Stimulated activated CD8-positive, alpha-beta memory T cell treated with anti-CD3 and anti-CD28 coated beads, Interleukin-15, amount 100 ng/mL, for 24 hours (primary cell): ENCODE data around the gene TMEM106A.
"Not testable (repeated sequence)": the region's sequence is repeated elsewhere in the genome, so short reads cannot be mapped to it uniquely, and the experiment has no call there.

Experiments used
- DNase-seq: peaks from one replicate; pipeline ENCODE4 v3.0.0-alpha.2; 2020; ENCODE audit warnings: low read depth

Gene TMEM106A

DNA sequence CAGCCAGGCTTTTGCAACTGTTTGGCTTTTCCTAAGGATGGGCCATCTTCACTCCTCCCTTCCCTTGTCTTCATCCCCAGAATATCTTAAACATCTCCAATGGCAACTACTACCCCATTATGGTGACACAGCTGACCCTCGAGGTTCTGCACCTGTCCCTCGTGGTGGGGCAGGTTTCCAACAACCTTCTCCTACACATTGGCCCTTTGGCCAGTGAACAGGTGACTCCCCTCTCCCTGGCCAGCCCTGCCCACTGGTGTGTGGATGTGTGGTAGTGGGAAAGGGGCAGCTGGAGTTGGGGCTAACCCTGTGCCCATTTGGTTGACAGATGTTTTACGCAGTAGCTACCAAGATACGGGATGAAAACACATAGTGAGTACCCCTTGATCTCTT lies 4.7 kb downstream of the TMEM106A start:
- DNase-seq: no peak

DNA sequence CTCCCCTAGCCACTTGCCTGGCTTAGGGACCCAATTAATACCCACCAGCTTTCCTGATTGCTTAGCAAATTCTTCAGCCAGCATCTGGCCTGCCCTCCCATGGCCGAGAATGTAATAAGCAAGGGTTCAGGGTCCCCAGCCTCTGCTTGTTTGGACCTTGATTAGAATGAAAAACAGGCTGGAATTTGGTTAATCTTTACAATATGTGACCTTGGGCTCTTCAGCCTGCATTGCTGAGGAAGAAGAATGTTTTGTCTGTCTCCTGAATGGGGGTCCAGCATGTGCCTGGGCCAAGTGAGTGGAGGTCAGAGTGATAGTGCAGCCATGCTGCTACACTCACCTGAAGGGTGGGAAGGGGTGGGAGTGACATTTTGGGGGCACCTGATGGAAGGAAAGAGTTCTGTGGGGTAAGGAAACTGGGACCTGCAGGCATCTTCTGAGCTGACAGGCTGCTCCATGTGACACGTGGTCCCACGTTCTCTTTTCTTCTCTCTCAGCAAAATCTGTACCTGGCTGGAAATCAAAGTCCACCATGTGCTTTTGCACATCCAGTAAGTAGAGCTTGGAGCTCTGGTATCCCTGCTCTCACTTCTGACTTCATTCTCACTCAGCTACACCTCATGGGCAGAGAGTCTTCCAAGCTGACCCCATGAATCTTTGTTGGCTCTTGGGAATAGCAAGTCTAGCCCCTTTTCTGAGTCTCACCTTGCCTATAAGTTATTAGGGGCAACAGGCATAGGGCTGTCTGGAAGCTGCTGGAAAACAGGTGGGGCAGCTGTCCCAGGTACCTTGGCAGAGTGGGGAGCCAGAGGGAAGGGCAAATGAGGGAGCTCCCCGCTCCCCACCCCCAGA lies 5.3 kb downstream of the TMEM106A start:
- DNase-seq: no peak

DNA sequence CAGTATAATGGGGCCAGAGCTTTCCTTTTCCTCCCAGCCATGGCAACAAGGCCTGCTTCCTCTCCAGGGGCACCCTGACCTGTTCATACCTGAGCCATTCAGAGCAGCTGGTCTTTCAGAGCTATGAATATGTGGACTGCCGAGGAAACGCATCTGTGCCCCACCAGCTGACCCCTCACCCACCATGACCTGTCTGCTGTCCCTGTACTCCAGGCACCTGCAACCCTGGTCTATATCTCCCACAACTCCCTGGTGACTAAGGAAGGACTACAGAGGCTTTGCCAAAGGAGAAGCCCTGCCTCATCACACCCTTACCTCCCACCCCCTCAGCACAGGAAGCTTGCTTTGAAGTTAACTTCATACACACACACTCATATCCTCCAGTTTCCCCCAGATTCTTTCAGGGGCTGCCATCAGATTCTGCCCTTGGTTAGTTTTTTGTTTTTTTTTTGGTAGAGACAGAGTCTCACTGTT lies 6.0 kb downstream of the TMEM106A start:
- DNase-seq: no peak

DNA sequence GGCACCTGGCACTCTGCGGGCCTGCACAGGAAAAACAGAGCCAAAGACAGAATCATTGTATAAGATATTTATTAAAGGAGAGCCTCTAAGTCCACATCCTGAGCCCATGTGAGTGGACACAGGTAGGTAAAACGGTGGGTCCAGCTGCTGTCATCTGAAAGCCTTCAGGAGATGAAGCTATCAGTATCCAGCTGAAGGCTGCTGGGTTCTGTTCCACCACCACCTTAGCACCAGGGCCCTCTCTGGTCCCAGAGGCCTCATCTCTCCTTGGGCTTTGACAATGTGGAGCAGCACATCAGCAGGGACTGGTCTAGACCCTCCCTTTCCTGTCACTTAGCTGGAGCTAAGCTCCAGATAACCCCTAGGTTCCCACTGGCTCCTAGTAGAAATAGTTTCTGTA lies 7.3 kb downstream of the TMEM106A start:
- DNase-seq: no peak

DNA sequence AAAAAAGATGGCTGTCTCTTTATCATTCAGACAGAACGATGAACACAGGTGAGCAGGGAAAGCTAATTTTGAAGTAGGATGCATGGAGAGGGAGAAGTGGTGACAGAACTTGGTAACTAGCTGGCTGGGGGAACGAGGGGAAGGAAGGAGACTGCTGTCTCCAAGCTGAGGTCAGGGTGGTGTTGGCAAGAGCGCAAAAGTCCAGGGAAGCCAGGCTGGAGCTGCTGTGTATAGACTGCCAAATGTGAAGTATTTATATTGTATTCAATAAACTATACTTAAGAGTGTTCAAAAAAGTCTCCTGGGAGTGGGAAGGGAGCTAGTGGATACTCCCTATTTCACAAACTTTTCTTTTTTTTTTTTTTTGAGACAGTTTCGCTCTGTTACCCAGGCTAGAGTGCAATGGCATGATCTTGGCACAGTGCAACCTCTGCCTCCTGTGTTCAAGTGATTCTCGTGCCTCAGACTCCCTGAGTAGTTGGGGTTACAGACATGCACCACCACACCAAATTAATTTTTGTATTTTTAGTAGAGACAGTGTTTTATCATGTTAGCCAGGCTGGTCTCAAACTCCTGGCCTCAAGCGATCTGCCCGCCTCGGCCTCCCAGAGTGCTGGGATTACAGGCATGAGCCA lies 8.2 kb downstream of the TMEM106A start:
- no peak for DNase-seq

DNA sequence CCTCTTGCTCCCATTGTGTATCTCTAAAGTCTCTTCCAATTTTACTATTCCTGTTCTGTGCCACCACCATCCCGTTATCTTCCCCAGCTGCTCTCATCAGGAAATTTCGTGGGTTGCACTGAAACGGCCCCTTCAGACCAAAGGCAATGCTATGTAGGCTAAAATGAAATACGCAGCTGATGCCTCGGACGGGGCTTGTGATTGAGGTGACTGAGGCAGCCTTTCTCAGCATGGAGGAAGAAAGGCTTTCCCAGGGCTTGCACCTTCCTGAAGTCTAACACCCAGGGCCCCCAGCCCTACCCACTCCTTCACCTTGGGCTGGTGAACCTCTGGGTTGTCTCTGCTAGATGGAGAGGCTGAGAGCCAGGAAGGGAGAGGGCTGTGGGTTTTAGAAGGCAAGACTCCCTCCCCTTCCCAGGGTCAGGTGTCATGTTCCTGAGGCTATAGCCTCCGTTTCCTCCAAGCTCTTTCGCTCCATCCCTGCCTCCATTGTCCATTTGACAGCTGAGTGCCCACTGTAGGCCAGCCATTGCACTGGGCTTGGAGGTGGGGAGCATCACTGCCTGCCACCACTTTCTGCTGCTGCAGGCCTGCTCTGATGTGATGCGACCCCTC lies 8.9 kb downstream of the TMEM106A start:
- no peak for DNase-seq

DNA sequence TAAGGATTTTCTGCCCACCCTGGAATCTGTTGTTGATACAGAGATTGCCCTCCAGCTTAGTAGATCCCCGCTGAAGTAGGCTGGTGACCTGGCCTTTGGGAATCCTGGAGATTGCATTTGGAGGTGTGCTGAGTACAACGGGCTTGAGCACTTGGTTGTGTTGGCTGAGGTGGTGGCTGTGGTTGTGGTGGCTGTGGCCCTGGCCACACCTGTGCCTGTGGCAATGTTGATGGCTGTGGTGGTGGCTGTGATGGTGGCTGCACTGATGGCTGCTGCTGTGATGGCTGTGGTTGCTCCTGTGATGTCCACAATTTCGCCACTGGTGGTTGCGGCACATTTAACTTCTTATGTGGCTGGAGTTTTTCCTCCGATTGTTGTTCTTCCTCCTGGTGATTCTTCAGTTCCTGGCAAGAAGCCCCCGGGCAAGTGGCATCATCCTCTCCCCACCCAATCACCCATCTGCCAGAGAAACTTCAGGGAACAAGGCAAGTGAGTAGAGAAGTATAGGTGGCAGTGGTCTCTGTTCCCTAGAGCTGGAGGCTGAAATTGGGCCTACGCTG lies 12.6 kb downstream of the TMEM106A start:
- no peak for DNase-seq

DNA sequence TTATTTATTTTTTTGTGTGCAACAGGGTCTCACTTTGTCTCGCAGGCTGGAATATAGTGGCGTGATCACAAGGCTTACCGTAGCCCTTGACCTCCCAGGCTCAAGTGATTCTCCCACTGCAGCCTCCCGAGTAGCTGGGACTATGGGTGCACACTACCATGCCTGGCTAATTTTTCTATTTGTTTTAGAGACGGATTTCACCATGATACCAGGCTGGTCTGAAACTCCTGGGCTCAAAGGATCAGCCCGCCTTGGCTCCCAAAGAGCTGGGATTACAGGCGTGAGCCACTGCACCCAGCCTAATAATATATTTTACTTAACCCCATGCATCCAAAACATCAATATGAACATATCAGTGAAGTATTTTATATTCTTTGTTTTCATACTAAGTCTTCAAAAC lies 14.7 kb downstream of the TMEM106A start:
- no peak for DNase-seq

DNA sequence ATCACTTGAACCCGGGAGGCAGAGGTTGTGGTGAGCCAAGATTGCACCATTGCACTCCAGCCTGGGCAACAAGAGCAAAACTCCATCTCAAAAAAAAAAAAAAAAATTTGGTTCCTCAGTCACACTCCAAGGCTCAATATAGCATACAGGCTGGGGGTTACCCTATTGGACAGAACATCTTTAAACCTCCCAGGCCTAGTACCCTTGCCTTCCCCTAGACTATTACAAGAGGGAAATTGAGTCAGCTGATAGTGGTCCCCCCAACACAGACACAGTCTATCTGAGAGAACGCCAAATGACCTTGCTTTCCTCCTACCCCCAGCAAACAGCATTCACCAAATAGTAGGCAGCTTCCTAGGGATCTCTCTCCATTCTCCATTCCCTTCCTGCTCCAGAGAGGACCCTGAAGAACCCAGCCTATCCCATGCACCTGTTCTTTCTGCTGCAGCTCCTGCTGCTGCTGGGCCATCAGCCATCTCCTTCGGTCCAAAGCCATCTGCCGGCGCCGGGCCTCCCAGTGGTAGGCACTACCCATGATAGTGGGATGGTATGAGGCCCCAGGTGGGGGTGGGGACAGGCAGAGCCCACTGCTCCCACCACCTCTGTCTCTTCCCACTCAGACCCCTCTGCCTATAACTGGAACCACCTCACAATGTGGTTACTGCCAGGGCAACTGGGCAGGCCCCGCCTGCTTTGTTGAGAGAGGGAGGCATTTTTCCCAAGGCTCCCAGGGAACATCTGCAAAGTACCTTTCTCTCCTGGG lies 16.5 kb downstream of the TMEM106A start, which contains the start of gene CCDC200:
Gene CCDC200 (minus strand): TSS at position 604 of the 763 bp plus-strand sequence. CDS start 69 bp downstream, at position 535.
- not testable (repeated sequence) for DNase-seq

DNA sequence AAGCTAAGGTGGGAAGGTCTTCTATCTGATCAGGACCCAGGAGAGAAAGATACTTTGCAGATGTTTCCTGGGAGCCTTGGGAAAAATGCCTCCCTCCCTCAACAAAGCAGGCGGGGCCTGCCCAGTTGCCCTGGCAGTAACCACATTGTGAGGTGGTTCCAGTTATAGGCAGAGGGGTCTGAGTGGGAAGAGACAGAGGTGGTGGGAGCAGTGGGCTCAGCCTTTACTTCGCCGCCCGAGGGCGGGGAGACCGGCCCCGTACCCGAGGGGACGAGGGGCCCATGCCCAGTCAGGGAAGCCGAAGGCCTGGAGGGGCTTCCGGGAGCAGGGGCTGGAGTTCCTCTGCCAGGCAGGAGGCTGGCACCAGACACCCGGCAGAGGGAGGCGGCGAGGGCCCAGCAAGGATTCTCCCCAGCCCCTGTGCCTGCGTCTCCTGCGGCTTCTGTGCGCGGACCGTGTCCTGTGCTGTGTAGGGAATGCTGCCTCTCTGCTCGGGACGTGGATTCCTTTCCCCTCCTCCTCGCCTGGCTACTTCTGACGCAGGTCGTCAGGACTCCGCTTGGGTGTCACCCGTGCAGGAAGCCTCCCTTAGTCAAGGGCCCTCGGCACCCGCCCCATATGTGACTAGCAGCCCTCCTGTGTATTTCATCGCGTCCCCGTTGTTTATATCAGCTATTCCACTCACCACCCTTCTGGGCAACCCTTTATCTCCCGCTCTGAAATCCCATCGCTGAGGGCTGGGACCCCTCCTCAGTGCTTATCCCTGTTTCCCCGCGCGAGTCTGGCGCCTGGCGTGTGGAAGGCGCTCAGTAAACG lies 19.7 kb downstream of the TMEM106A start:
- not testable (repeated sequence) for DNase-seq

DNA sequence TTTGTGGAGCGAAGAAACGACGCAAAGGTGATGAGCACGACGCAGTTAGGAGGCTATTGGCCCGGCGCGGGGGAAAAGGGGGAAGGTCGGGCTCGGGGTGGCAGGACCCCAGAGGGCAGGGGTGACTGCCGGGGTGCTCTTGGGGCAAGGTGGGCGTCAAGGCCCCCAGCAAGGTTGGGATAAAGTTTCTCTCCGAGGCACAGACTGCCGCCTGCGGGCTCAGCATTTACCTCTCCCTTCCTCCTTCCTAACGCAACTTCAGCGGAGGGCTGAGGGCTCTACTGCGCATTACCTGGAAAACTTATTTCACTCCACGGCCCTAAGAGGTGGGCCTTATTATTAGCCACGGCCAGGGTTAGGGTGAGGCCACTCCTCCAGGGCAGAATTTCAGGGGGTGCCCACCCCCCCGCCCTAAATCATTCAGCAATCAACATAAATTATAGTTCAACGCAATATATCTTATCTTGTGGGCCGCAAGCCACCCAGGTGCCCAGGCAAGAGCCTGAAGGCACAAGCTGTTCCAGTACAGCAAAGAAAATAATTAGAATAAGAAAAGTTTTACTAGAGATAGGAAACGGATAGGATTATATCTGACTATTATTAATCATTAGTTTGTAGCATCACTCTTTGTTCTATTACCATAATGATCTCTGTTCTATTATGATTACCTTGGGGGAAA lies 20.5 kb downstream of the TMEM106A start:
- DNase-seq: not testable (repeated sequence)

DNA sequence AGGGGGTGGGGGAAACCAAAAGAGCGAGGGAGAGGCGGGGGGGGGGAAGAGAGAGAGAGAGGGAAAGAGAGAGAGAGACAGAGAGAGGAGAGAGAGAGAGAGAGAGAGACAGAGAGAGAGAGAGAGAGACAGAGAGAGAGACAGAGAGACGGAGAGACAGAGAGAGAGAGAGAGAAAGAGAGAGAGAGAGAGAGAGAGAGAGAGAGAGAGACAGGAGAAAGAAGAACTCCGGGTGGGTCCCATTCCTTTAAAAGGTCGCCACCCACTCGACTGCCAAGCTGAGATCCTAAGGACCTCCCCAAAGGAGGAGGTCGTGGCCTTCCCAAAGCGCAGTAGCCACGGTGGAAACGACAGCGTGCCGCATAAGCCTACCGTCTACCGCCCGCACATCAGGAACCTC lies 21.6 kb downstream of the TMEM106A start:
- DNase-seq: not testable (repeated sequence)

DNA sequence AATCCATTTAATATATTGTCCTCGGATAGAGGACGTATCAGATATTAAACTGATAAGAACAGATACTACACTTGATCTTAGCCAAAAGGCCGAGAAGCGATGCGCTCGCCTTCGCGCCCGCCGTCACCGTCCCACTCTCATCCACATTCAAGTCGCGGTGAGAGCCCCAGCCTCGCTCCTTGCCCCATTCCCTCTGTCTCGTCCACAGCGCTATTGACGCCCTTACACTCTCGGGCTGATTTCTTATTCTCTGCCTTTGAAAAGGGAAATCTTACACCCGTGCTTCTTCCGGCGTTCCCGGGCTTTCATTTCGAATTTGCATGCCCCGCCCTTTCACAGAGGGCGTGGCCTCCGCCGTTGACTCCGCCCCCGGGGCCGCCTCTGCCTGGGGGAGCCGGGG lies 22.2 kb downstream of the TMEM106A start, which contains the start of gene RNU2-1:
Gene RNU2-1 (minus strand): TSS at position 101 of the 400 bp plus-strand sequence.
- DNase-seq: not testable (repeated sequence)

DNA sequence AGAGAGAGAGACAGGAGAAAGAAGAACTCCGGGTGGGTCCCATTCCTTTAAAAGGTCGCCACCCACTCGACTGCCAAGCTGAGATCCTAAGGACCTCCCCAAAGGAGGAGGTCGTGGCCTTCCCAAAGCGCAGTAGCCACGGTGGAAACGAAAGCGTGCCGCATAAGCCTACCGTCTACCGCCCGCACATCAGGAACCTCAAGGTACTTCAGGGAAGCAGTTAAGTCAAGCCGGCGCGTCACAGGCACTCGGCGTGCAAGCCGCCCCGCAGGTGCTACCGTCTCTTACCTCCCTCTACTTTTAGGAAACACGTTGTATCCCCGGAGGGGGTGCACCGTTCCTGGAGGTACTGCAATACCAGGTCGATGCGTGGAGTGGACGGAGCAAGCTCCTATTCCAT lies 27.9 kb downstream of the TMEM106A start:
- DNase-seq: not testable (repeated sequence)

DNA sequence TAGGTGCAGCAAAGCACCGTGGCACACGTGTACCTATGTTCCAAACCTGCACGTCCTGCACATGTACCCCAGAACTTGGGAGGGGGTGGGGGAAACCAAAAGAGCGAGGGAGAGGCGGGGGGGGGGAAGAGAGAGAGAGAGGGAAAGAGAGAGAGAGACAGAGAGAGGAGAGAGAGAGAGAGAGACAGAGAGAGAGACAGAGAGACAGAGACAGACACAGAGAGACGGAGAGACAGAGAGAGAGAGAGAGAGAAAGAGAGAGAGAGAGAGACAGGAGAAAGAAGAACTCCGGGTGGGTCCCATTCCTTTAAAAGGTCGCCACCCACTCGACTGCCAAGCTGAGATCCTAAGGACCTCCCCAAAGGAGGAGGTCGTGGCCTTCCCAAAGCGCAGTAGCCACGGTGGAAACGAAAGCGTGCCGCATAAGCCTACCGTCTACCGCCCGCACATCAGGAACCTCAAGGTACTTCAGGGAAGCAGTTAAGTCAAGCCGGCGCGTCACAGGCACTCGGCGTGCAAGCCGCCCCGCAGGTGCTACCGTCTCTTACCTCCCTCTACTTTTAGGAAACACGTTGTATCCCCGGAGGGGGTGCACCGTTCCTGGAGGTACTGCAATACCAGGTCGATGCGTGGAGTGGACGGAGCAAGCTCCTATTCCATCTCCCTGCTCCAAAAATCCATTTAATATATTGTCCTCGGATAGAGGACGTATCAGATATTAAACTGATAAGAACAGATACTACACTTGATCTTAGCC lies 29.1 kb downstream of the TMEM106A start:
- not testable (repeated sequence) for DNase-seq

DNA sequence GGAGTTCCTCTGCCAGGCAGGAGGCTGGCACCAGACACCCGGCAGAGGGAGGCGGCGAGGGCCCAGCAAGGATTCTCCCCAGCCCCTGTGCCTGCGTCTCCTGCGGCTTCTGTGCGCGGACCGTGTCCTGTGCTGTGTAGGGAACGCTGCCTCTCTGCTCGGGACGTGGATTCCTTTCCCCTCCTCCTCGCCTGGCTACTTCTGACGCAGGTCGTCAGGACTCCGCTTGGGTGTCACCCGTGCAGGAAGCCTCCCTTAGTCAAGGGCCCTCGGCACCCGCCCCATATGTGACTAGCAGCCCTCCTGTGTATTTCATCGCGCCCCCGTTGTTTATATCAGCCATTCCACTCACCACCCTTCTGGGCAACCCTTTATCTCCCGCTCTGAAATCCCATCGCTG lies 34.8 kb downstream of the TMEM106A start:
- not testable (repeated sequence) for DNase-seq
